Measurements from ENCODE around the gene SLC26A2. TPM values are rescaled to one million over a fixed set of nuclear protein-coding genes. Genes with fewer than 3 reads are reported as not detected.
"Not testable (repeated sequence)": the region's sequence is repeated elsewhere in the genome, so short reads cannot be mapped to it uniquely, and the experiment has no call there.

SLC26A2 gene
- total RNA-seq, 1 donor = 21.6 TPM

DNA sequence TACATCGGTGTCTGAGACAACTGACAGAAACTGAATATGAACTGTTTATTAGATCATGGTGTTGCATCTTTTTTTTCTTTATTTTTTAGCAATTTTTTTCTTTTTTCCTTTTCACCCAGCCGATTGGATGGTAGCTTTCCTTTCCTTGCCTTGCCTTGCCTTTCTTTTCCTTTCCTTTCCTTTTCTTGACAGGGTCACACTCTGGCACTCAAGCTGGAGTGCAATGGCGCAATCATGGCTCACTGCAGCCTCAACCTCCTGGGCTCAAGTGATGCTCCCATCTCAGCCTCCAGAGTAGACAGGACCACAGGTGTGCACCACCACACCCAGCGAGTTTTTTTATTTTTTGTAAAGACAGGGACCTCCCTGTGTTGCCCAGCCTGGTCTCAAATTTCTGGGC lies 18.8 kb upstream of the SLC26A2 start:
- H3K4me3 ChIP-seq (ENCODE audit: low read depth, low read length) = no peak overlapping the region
- no peak for DNase-seq (ENCODE audit: low read depth)
- TF ChIP-seq, protein P1, sequence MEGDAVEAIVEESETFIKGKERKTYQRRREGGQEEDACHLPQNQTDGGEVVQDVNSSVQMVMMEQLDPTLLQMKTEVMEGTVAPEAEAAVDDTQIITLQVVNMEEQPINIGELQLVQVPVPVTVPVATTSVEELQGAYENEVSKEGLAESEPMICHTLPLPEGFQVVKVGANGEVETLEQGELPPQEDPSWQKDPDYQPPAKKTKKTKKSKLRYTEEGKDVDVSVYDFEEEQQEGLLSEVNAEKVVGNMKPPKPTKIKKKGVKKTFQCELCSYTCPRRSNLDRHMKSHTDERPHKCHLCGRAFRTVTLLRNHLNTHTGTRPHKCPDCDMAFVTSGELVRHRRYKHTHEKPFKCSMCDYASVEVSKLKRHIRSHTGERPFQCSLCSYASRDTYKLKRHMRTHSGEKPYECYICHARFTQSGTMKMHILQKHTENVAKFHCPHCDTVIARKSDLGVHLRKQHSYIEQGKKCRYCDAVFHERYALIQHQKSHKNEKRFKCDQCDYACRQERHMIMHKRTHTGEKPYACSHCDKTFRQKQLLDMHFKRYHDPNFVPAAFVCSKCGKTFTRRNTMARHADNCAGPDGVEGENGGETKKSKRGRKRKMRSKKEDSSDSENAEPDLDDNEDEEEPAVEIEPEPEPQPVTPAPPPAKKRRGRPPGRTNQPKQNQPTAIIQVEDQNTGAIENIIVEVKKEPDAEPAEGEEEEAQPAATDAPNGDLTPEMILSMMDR (IDR thresholded peaks at IDR 0.05; ENCODE audit: insufficient read depth, low read depth, low read length) = no peak

DNA sequence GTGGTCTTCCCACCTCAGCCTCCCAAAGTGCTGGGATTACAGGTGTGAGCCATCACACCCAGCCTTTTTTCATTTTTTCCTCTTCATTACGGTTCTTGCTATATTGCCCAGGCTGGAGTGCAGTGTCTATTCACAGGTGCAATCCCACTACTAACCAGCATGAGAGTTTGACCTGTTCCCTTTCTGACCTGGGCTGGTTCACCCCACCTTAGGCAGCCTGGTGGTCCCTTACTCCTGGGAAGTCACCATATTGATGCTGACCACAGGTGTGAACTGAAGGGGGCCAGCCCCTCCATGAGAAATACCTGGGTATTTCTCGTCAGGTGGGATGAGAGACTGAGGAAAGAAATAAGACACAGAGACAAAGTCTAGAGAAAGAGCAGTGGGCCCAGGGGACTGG lies 18.4 kb upstream of the SLC26A2 start:
- DNase-seq (ENCODE audit: low read depth) = no peak
- TF ChIP-seq, protein P1 (IDR thresholded peaks at IDR 0.05; ENCODE audit: insufficient read depth, low read depth, low read length) = no peak

DNA sequence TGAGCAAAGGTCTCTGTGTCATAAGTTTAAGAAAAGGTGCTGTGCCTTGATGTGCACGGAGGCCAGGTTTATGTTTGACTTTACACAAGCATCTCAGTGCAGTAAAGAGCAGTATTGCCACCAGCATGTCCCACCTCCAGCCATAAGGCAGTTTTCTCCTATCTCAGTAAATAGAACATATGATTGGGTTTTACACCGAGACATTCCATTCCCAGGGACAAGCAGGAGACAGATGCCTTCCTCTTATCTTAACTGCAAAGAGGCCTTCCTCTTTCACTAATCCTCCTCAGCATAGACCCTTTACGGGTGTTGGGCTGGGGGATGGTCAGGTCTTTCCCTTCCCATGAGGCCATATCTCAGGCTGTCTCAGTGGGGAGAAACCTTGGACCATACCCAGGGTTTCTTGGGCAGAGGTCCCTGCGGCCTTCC lies 17.8 kb upstream of the SLC26A2 start:
- H3K4me3 ChIP-seq (ENCODE audit: low read depth, low read length) = not testable (repeated sequence)
- DNase-seq (ENCODE audit: low read depth) = peak; percentile 52

More for the DNA sequence above, 18.4 kb upstream of the SLC26A2 start:
- H3K4me3 ChIP-seq (ENCODE audit: low read depth, low read length) = no peak overlapping the region

DNA sequence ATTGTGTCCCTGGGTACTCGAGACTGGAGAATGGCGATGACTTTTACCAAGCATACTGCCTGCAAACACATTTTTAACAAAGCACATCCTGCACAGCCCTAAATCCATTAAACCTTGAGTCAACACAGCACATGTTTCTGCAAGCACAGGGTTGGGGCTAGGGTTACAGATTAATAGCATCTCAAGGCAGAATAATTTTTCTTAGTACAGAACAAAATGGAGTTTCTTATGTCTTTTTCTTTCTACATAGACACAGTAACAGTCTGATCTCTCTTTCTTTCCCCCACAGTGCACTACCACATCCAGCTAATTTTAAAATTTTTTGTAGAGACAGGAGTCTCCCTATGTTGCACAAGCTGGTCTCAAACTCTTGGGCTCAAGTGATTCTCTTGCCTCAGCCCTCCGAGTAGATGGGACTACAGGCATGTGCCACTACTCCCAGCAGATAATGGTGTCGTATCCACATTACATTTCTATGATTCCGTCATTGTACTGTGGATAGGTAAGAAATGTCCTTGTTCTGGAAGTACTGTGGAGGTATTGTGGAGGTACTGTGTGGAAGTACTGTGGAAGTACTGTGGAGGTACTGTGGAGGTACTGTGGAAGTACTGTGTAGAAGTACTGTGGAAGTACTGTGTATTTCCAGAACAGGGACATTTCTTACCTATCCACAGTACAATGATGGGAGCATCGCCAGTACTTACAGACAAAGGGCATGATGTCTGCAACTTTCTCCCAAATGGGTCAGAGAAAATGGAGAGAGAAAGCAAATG lies 17.2 kb upstream of the SLC26A2 start:
- not testable (repeated sequence) for H3K4me3 ChIP-seq (ENCODE audit: low read depth, low read length); DNase-seq (ENCODE audit: low read depth)

DNA sequence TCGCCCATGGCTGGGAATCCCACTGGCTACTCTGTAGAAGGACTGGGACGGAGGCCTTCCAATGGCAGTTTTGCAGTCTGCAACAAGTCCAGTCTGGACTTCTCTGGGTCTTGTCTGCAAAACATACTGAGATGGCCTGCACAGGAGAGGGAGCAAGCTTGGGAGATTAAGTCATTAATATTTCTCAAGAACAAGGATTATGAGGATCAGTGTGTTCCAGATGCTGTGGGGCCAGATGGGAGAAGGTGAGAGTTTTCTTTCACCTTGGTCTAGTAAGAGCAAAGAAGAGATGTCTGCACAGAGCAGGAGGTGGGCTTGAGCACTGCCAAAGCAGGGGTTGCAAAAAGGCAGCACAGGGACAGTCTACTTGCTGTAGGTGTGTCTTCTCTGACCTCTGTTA lies 15.9 kb upstream of the SLC26A2 start, which contains the start of gene PDE6A:
TSS of gene PDE6A (minus strand) at position 128 of the 400 bp plus-strand sequence. CDS start at position 8, 120 bp downstream.
- TF ChIP-seq, protein P1 (IDR thresholded peaks at IDR 0.05; ENCODE audit: insufficient read depth, low read depth, low read length) = no peak
- no peak within 1 kb of the TSS for H3K4me3 ChIP-seq (ENCODE audit: low read depth, low read length)
- DNase-seq (ENCODE audit: low read depth) = peak; percentile 76

DNA sequence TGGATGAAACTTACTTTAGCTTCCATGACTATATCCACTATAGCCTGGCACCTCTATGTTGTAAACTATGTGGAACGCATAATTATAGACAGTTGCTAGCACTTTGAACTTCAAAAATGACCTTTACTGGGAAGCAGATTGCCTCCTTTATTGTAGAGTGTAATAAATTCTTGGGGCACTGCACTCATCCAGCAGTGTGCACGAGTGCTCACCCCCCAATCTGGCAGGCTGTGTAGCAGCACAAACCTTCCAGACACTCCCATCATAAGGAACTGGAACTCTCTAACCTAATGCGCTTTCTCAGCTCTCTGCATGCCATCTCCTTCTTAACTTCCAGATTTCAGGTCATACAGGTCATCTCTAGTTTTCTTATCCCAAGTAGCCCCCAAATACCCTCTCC lies 14.4 kb upstream of the SLC26A2 start:
- no peak for DNase-seq (ENCODE audit: low read depth)
- H3K4me3 ChIP-seq (ENCODE audit: low read depth, low read length) = no peak overlapping the region
- TF ChIP-seq, protein P1 (IDR thresholded peaks at IDR 0.05; ENCODE audit: insufficient read depth, low read depth, low read length) = no peak

DNA sequence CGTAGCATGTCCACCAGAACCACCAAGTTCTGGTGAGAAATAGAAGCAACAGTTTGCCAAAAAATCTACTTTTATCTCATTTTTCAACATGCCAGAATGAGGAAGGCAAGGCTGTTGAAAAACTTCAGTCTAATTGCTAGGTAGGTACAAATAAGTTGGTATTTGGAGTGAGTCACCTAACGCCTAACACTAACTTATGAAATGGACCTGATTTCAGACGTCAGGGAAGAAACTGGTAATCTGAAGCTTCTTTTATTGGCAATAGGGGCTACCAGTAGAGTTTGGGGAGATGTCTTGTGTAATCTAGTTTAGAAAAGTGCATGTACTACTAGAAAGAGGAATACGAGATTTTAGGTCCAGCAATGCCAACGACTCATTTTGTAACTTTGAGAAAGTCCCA lies 11.6 kb upstream of the SLC26A2 start:
- DNase-seq (ENCODE audit: low read depth) = no peak
- H3K4me3 ChIP-seq (ENCODE audit: low read depth, low read length) = no peak overlapping the region
- TF ChIP-seq, protein P1 (IDR thresholded peaks at IDR 0.05; ENCODE audit: insufficient read depth, low read depth, low read length) = no peak

Data from fibroblast of villous mesenchyme (primary cell).